ENCODE results near the gene MCTP2. TPM values are rescaled to one million over a fixed set of nuclear protein-coding genes. Genes with fewer than 3 reads are reported as not detected.
"Not testable (repeated sequence)": the region's sequence is repeated elsewhere in the genome, so short reads cannot be mapped to it uniquely, and the experiment has no call there.

The MCTP2 gene
- polyA plus RNA-seq, 1 experiment = 9.5 TPM

DNA sequence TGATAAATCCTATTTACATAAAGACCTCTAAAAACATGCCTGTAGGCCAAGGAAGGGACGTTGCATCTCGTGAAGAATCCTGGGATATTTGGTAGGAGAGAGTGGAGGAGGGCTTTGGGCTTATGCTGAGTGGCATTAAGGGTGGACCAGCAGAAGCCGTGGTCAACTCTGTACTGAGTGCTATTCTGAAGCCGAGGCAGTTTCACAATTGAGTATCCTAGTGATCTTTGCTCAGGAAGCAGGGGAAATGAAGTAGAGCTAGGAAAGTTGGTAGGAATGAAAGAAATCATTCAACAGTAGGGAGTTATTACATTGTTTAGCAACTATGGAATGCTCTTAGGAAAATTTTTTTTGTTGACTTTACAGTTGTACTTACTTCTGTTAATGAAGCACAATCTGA, 24.2 kb downstream of the MCTP2 start:
- TF ChIP-seq, protein P1, sequence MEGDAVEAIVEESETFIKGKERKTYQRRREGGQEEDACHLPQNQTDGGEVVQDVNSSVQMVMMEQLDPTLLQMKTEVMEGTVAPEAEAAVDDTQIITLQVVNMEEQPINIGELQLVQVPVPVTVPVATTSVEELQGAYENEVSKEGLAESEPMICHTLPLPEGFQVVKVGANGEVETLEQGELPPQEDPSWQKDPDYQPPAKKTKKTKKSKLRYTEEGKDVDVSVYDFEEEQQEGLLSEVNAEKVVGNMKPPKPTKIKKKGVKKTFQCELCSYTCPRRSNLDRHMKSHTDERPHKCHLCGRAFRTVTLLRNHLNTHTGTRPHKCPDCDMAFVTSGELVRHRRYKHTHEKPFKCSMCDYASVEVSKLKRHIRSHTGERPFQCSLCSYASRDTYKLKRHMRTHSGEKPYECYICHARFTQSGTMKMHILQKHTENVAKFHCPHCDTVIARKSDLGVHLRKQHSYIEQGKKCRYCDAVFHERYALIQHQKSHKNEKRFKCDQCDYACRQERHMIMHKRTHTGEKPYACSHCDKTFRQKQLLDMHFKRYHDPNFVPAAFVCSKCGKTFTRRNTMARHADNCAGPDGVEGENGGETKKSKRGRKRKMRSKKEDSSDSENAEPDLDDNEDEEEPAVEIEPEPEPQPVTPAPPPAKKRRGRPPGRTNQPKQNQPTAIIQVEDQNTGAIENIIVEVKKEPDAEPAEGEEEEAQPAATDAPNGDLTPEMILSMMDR (IDR thresholded peaks at IDR 0.05; ENCODE audit: insufficient read depth, low read depth, low read length) = no peak
- DNase-seq (ENCODE audit: low read depth) = no peak
- no peaks in the 10 kb centered on the region for H3K36me3 ChIP-seq (ENCODE audit: control insufficient read depth, insufficient read depth, low read length)
- H3K27me3 ChIP-seq (ENCODE audit: control insufficient read depth, insufficient read depth, low read length) = no peaks in the 10 kb centered on the region
- POLR2A ChIA-PET = no interaction called here
- CTCF ChIA-PET = interaction anchor here (1.1 to 1.4 kb wide), 2 partner anchors 17 to 69 kb away, joined by 3 read pairs; no protein-coding TSS in a partner anchor
- H3K4me3 ChIP-seq (ENCODE audit: low read depth, low read length) = no peak overlapping the region

DNA sequence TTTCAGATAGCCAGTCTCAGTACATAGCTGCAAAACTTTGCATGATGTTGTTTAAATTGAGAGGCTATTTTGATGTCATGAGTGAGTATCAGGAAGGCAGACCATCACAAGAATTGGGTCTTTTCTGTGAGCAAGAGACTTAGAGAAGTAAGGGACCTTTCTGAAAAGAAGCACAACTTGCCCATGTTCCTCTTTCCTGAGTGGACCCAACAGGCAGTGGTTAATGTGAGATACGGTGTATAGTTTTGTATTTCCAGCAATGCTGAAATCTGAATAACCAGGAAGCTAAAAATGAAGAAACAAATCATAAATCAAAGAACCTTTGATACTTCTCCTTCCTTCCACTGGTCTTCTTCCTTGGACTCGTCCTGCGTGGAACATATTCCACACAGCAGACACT, 25.1 kb downstream of the MCTP2 start:
- ChIA-PET CTCF (interaction anchor here (1.1 to 1.4 kb wide), 2 partner anchors 18 to 68 kb away, joined by 3 read pairs; no protein-coding TSS in a partner anchor), POLR2A (no interaction called here)
- TF ChIP-seq, protein P1 (IDR thresholded peaks at IDR 0.05; ENCODE audit: insufficient read depth, low read depth, low read length) = no peak
- Histone ChIP-seq H3K4me3 (ENCODE audit: low read depth, low read length) (no peak overlapping the region), H3K27me3 (ENCODE audit: control insufficient read depth, insufficient read depth, low read length) (no peaks in the 10 kb centered on the region), H3K36me3 (ENCODE audit: control insufficient read depth, insufficient read depth, low read length) (no peaks in the 10 kb centered on the region)
- DNase-seq (ENCODE audit: low read depth) = no peak

DNA sequence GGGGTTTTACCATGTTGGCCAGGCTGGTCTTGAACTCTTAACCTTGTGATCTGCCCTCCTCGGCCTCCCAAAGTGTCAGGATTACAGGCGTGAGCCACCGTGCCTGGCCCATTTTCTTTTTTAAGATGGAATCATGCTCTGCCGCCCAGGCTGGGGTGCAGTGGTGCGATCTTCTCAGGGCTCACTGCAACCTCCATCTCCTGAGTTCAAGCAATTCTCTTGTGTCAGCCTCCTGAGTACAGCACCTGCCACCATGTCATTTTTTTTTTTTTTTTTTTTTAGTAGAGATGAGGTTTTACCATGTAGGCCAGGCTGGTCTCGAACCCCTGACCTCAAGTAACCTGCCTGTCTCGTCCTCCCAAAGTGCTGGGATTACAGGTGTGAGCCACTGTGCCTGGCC, 26.4 kb downstream of the MCTP2 start:
- POLR2A ChIA-PET; H3K4me3 ChIP-seq (ENCODE audit: low read depth, low read length); H3K27me3 ChIP-seq (ENCODE audit: control insufficient read depth, insufficient read depth, low read length); H3K36me3 ChIP-seq (ENCODE audit: control insufficient read depth, insufficient read depth, low read length); CTCF ChIA-PET; DNase-seq (ENCODE audit: low read depth): not testable (repeated sequence)

DNA sequence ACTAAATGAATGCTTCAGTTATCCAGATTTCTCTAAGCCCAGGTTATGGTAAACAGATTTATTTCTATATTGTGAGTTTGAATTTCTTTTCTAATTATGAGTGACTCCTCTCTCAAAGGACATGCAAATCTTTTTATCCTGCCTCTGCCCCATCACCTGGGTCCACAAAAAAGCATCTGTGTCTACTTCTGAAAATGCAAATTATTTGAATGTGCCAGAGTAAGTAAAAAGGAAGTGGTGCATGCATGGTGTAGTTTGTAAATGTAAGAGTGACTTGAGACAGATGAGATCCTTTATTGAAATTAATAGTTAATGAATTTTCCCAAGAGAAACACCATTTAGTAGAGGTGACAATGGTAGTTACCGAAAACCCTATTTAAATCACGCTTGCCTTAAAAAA, 26.9 kb downstream of the MCTP2 start:
- DNase-seq (ENCODE audit: low read depth) = no peak
- no peak overlapping the region for H3K4me3 ChIP-seq (ENCODE audit: low read depth, low read length)
- ChIA-PET POLR2A (no interaction called here), CTCF (no interaction called here)
- H3K36me3 ChIP-seq (ENCODE audit: control insufficient read depth, insufficient read depth, low read length) = no peaks in the 10 kb centered on the region
- TF ChIP-seq, protein P1 (IDR thresholded peaks at IDR 0.05; ENCODE audit: insufficient read depth, low read depth, low read length) = no peak
- no peaks in the 10 kb centered on the region for H3K27me3 ChIP-seq (ENCODE audit: control insufficient read depth, insufficient read depth, low read length)

DNA sequence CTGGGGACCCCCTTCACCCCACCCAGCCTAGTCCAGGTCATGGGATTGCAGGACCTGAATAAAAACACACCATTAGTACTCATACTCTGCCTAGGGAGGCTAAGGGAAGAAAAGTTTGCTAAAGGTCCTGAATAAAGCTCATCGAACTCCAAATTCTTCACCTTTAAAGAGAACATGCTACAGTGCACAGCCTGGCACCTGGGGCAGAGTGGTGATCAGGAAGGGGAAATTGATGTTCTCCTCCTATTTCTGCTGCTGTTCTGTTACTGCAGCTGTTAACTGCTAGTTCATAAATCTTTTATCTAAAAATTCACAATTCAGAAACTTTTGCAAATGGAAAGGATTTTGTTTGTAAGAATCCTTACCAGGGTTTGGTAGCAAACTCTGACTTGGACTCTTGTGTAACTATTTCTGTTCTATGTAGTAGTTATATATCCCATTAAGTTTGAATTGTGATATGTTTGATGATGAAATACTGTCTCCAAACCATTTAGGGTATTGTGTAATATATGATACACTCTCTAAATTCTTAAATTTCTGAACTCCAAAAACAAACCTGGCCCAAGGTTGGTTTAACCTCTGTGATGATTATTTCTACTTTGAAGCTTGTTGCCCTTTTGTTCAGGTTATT, 27.9 kb downstream of the MCTP2 start:
- ChIA-PET POLR2A (no interaction called here), CTCF (interaction anchor here (0.8 kb wide), 1 partner anchor 12 kb away, joined by 3 read pairs; no protein-coding TSS in a partner anchor)
- DNase-seq (ENCODE audit: low read depth) = no peak
- H3K4me3 ChIP-seq (ENCODE audit: low read depth, low read length) = no peak overlapping the region
- no peaks in the 10 kb centered on the region for H3K36me3 ChIP-seq (ENCODE audit: control insufficient read depth, insufficient read depth, low read length)
- TF ChIP-seq, protein P1 (IDR thresholded peaks at IDR 0.05; ENCODE audit: insufficient read depth, low read depth, low read length) = no peak
- H3K27me3 ChIP-seq (ENCODE audit: control insufficient read depth, insufficient read depth, low read length) = no peaks in the 10 kb centered on the region

DNA sequence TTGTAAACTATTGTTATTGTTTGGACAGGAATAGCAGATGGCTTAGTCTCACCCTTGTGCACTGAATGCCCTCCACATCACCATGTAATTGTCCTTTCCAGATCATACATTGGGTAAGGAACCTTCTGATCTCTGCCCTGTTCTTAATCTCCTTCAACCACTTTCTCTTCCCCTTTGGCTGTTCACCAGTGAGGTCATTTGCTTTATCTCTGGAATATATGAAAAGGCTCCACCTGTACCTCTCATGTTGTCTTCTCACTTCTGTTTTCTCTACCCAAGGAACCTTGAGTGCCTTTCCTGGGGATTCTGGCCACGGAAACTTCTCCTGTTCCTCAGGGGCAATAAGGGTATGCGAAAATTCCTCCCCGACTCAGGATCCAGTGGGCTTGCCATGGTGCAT, 28.5 kb downstream of the MCTP2 start:
- no peaks in the 10 kb centered on the region for H3K27me3 ChIP-seq (ENCODE audit: control insufficient read depth, insufficient read depth, low read length)
- DNase-seq (ENCODE audit: low read depth) = no peak
- POLR2A ChIA-PET = no interaction called here
- CTCF ChIA-PET = interaction anchor here (0.8 kb wide), 1 partner anchor 13 kb away, joined by 3 read pairs; no protein-coding TSS in a partner anchor
- TF ChIP-seq, protein P1 (IDR thresholded peaks at IDR 0.05; ENCODE audit: insufficient read depth, low read depth, low read length) = no peak
- no peaks in the 10 kb centered on the region for H3K36me3 ChIP-seq (ENCODE audit: control insufficient read depth, insufficient read depth, low read length)
- no peak overlapping the region for H3K4me3 ChIP-seq (ENCODE audit: low read depth, low read length)

Measured in BJ (cell line).